KBM-7 (cell line): ENCODE results near the gene KRTAP6-2.

Source experiments
- DNase-seq: peaks from one replicate; pipeline ENCODE4 v3.0.0-alpha.2; 2015
- in situ Hi-C: fragments of 300-500 bp; cut with MboI; formaldehyde crosslinking; loops from 2 replicates; pipeline ENCODE4 v1.14.3; 2020; ENCODE audit warnings: low sequenced_read_pairs, low pct_unique_long_range_greater_than_20kb, mixed read lengths

The KRTAP6-2 gene

DNA sequence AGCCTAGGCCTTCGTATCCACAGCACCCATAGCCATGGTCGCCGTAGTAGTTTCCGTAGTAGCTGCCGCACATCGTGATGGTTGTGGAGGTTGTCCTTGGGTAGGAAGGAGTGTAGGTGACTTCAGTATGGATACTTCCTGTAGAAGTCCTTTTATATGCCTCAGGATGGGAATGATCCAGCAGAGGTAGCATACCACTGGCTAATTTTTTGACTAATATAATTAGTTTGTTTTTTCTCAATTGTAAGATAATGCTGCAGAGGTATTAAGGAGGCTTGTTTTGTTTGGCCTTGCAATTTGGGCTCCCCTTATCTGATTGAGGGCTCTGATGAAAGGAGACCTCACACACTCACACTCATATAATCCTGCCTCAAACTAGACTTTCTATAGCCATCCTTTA is at the start of gene KRTAP6-2:
TSS of gene KRTAP6-2 (minus strand) at position 101 of the 400 bp plus-strand sequence. CDS start at position 73, 28 bp downstream.
- in situ Hi-C loops: no loop called here
- DNase-seq: no peak

- in situ Hi-C loops: no loop called here
- no peak for DNase-seq
Observed at GRCh38 chr21:30646904-30647414, 48.3 kb upstream of the KRTAP6-2 start.

DNA sequence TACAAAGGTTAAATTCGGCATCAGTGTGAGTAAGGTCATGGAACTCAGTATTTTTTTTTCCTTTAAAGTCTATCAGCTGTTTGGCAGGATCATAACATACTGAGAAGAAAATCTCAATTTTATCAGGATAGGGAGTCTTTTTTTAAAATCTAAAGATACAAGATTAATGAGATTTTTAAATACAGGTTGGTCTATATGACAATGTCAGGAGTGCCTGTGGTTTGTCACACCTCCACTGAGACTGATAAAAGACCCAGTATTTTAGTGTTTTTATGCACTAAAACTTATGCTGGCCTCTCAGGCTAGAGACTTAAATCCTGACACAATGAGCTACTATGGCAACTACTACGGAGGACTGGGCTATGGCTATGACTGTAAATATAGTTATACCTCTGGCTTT is 43.9 kb upstream of the KRTAP6-2 start, which contains the start of gene KRTAP20-3:
TSS of gene KRTAP20-3 (plus strand) at position 301 of the 400 bp plus-strand sequence.
- DNase-seq: no peak
- in situ Hi-C loops: no loop called here

DNA sequence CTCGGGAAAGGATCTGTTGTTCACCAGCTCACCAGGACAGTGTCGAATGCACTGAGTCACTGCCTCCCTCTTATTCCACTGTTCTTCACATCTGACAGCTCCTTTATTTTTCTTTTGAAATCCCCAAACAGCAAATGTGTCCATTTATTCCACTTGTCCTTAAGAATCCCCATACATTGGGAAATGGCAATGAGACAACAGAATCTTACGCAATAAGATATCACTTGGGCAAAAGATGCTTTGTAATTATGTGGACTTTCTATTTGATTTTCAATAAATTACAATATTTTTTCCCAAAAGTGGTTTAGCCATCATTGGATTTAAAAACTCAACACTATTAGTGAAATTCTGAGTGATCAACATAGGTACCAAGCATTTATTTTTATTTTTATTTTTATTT is 40.0 kb upstream of the KRTAP6-2 start:
- DNase-seq: no peak
- in situ Hi-C loops: no loop called here

DNA sequence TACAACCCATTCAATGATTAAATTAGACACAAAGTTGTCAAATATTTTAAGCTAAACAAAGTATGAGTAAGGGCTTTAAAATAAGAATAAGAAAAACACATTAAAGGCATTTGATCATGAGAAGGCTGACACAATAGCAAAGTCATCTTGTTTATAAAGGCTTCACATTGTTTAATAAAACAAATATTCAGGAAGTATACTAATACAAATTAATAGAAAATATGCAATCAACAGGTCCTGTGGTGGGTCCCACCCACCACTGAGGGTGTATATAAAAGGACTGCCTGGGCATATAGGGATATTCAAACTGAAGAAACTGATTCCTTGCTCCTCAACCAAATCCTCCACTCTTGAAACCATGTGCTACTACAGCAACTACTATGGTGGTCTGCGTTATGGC is 36.2 kb upstream of the KRTAP6-2 start, which contains the start of gene KRTAP20-2:
TSS of gene KRTAP20-2 (plus strand) at position 301 of the 400 bp plus-strand sequence. CDS start at position 359, 58 bp downstream.
- no peak for DNase-seq
- in situ Hi-C loops: no loop called here

GRCh38 chr21:30629200-30629599 is 30.5 kb upstream of the KRTAP6-2 start:
- DNase-seq: no peak
- in situ Hi-C loops: no loop called here

- in situ Hi-C loops: no loop called here
- DNase-seq: no peak
Observed at GRCh38 chr21:30628109-30628508, 29.4 kb upstream of the KRTAP6-2 start.

DNA sequence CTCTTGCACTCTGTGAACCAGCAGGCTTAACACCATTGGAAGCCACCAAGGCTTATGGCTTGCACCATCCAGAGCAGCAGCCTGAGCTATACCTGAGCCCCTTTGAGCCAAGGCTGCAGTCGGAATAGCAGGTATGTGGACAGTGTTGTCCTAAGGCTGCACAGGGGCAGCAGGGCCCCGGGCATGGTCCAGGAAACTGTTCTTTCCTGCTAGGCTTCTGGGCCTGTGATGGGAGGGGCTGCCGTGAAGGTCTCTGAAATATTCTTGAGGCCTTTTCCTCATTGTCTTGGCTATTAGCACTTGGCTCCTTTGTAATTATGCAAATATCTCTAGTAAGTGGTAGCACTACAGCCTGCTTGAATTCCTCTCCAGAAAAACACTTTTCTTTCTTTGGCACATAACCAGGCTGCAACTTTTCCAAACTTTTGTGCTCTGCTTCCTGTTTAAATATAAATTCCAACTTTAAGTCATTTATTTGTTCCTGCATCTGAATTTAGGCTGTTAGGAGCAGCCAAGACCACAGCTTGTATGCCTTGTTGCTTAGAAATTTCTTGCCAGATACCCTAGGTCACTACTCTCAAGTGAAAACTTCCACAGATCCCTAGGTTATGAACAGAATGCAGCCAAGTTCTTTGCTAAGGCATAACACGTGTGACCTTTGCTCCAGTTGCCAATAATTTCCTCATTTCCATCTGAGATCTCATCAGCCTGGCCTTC is 26.9 kb upstream of the KRTAP6-2 start:
- no peak for DNase-seq
- in situ Hi-C loops: no loop called here

- DNase-seq: no peak
- in situ Hi-C loops: no loop called here
Observed at GRCh38 chr21:30623362-30623761, 24.7 kb upstream of the KRTAP6-2 start.

DNA sequence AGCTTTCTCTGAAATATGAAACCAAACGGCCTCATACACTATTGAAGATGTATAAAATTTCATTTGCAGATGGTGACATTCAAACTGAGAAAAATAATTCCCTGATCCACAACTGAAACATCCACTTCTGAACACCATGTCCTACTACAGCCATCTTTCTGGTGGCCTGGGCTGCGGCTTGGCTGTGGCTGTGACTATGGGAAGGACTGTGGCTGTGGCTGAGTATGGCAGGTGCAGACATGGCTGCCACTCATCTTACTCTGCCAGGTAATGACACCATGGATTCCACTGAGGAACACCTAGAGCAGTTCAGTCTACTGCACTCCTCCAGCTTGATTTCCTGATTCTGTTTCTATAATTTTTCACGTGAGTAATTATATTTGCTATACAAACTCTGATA is 21.8 kb upstream of the KRTAP6-2 start, which contains the start of gene KRTAP20-4:
TSS of gene KRTAP20-4 (plus strand) at position 106 of the 400 bp plus-strand sequence.
- DNase-seq: no peak

GRCh38 chr21:30620080-30620479 is 21.4 kb upstream of the KRTAP6-2 start:
- in situ Hi-C loops: no loop called here
- no peak for DNase-seq

More for the DNA sequence above, 21.8 kb upstream of the KRTAP6-2 start, which contains the start of gene KRTAP20-4:
- in situ Hi-C loops: no loop called here

DNA sequence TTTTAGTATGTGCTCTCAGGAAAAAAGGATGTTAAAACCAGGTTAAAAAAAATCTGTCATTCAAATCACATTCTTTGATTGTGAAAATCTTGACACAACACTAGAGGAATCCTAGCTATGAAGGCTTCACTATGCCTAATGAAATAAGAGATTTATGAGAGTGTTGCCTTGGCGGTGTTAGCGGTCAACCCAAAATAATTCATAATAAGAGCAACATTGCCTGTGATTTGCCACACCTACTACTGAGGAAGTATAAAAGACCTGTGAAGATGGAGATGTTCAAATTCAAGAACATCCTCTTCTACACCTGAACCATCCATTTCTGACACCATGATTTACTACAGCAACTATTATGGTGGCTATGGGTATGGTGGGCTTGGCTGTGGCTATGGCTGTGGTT is 17.4 kb upstream of the KRTAP6-2 start, which contains the start of gene KRTAP20-1:
TSS of gene KRTAP20-1 (plus strand) at position 301 of the 400 bp plus-strand sequence. CDS start at position 331, 30 bp downstream.
- DNase-seq: no peak
- in situ Hi-C loops: no loop called here

GRCh38 chr21:30615199-30615598 is 16.5 kb upstream of the KRTAP6-2 start:
- in situ Hi-C loops: no loop called here
- no peak for DNase-seq

DNA sequence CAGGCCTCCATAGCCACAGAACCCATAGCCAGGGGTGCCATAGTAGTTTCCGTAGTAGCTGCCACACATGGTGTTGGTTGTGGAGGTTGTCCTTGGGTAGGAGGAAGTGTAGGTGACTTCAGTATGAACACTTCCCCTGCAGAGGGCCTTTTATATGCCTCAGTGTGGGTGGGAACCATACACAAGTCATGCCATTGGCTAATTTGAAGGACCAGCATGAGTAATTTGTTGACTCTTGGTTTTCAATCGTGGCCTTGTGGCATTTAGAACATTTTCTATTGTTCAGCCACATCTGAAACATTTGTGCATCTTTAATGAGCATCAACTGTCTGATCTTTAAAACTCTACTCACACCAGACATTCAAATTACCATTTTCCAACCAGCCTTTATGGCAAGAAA is 15.1 kb upstream of the KRTAP6-2 start, which contains the start of gene KRTAP6-1:
TSS of gene KRTAP6-1 (minus strand) at position 95 of the 400 bp plus-strand sequence. CDS start at position 69, 26 bp downstream.
- in situ Hi-C loops: no loop called here
- DNase-seq: no peak

DNA sequence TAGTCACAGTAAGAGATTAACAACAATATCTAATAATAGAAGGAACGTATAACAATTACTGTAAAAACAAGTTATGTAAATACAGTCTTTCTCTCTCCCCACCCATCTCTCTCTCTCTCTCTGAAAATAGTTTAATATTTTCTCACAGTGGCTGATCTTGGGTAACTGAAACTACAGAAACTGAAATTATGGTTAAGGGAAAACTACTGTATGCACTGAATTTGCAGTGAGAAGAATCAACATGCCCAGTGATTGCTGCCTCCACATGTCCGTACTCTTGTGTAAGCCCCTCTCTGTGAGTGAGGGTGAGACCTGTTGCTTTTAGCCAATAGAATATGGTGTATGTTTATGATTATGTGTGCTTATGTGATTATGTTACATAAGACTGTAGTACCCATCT is 13.4 kb upstream of the KRTAP6-2 start:
- in situ Hi-C loops: no loop called here

GRCh38 chr21:30605968-30606367 is 7.3 kb upstream of the KRTAP6-2 start:
- in situ Hi-C loops: no loop called here
- DNase-seq: no peak

More for the DNA sequence above, 13.4 kb upstream of the KRTAP6-2 start:
- no peak for DNase-seq

GRCh38 chr21:30600787-30601186 is 2.1 kb upstream of the KRTAP6-2 start, which contains the start of gene KRTAP22-1:
Gene KRTAP22-1, plus strand, starts transcription at chr21:30601087.
- DNase-seq: no peak
- in situ Hi-C loops: no loop called here

- in situ Hi-C loops: no loop called here
Observed at GRCh38 chr21:30592140-30592539, 6.6 kb downstream of the KRTAP6-2 start, which contains the start of gene KRTAP6-3. Gene KRTAP6-3, plus strand, starts transcription at chr21:30592440. Its CDS starts 6 bp downstream, at chr21:30592446.

GRCh38 chr21:30590297-30590696 is 8.4 kb downstream of the KRTAP6-2 start, which contains the start of gene KRTAP22-2:
Gene KRTAP22-2, minus strand, starts transcription at chr21:30590397.
- DNase-seq: no peak
- in situ Hi-C loops: no loop called here

More at GRCh38 chr21:30592140-30592539, 6.6 kb downstream of the KRTAP6-2 start, which contains the start of gene KRTAP6-3:
- no peak for DNase-seq

DNA sequence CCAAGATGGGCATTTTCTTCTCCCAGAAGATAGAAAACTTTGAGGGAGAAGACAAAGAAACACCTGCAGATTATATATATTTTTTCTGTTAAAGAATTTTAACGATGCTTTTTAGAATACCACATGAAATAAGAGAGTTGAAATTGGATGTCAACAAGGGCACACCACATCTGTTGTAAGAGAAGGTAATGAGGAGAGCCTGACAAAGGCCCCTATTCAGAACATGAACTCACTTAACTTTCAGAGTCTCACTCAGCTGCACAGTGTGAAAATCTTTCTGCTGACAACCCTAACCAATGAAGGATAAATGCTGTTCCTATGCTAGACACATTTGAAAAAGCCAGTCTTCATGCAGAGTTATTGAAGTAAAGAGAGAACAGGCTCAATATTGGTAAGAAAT is 15.8 kb downstream of the KRTAP6-2 start:
- in situ Hi-C loops: no loop called here
- no peak for DNase-seq
